HG03378 (cell line): Measurements from ENCODE around the gene ADAM19.
A peak's percentile ranks its signal among the peaks of the same experiment; 100 is the strongest.

Experiments
- ATAC-seq: cut with Tn5 transposase; IDR thresholded peaks from one replicate; pipeline ENCODE4 v1.9.1; 2021; ENCODE audit warnings: mild to moderate bottlenecking, moderate library complexity; ENCODE audit not compliant: unreplicated experiment

Gene ADAM19

GRCh38 chr5:157598350-157598936 lies 22.9 kb upstream of the ADAM19 start:
- peak; percentile 35 for ATAC-seq

GRCh38 chr5:157597277-157597676 lies 21.7 kb upstream of the ADAM19 start:
- ATAC-seq, result no peak

GRCh38 chr5:157596487-157596886 lies 20.9 kb upstream of the ADAM19 start:
- ATAC-seq, result peak; percentile 86

- ATAC-seq, result no peak
Measured at GRCh38 chr5:157594675-157595459, 19.3 kb upstream of the ADAM19 start.

- ATAC-seq, result no peak
Measured at GRCh38 chr5:157594257-157594656, 18.7 kb upstream of the ADAM19 start.

- no peak for ATAC-seq
Measured at GRCh38 chr5:157593052-157593757, 17.6 kb upstream of the ADAM19 start.

- ATAC-seq, result no peak
Measured at GRCh38 chr5:157592594-157592993, 17.0 kb upstream of the ADAM19 start.

- ATAC-seq, result no peak
Measured at GRCh38 chr5:157590478-157590877, 14.9 kb upstream of the ADAM19 start.

- ATAC-seq, result no peak
Measured at GRCh38 chr5:157584628-157585027, 9.1 kb upstream of the ADAM19 start.

- peak; percentile 56 for ATAC-seq
Measured at GRCh38 chr5:157582731-157583620, 7.4 kb upstream of the ADAM19 start.

GRCh38 chr5:157581901-157582300 lies 6.3 kb upstream of the ADAM19 start:
- no peak for ATAC-seq

- ATAC-seq, result no peak
Measured at GRCh38 chr5:157578079-157578780, 2.7 kb upstream of the ADAM19 start.

GRCh38 chr5:157576678-157577077 lies 1.1 kb upstream of the ADAM19 start:
- no peak for ATAC-seq

GRCh38 chr5:157574456-157575380 lies 857 bp downstream of the ADAM19 start:
- ATAC-seq, result no peak

- ATAC-seq, result peak; percentile 99
Measured at GRCh38 chr5:157571357-157571827, 4.2 kb downstream of the ADAM19 start.

- ATAC-seq, result peak; percentile 4
Measured at GRCh38 chr5:157570531-157571200, 4.9 kb downstream of the ADAM19 start.

GRCh38 chr5:157568720-157569119 lies 6.9 kb downstream of the ADAM19 start:
- no peak for ATAC-seq

- no peak for ATAC-seq
Measured at GRCh38 chr5:157568222-157568621, 7.4 kb downstream of the ADAM19 start.
